ENCODE results near the gene GSTA2.

The GSTA2 gene

GRCh38 chr6:52704060-52704459, 59.2 kb downstream of the GSTA2 start:
- H3K4me3 ChIP-seq (ENCODE audit: low read depth, low read length): no peak overlapping the region
- in situ Hi-C loops (cut with HindIII; ENCODE audit: low sequenced_read_pairs): no loop called here
- no peak for TF ChIP-seq CTCF (IDR thresholded peaks at IDR 0.05; ENCODE audit: low read depth, low read length)
- DNase-seq (ENCODE audit: low read depth, low spot score): no peak
